Ishikawa (cell line): Measurements from ENCODE around the gene GSS.

Experiments used
- CEBPB ChIP-seq: IDR thresholded peaks from 2 replicates; pipeline ENCODE4 v1.6.1; 2012
- CREB1 ChIP-seq: IDR thresholded peaks from 2 replicates; pipeline ENCODE4 v1.6.1; 2012; ENCODE audit warnings: low read depth
- EGR1 ChIP-seq: IDR thresholded peaks from 2 replicates; pipeline ENCODE4 v1.6.1; 2012
- EP300 ChIP-seq: IDR thresholded peaks from 2 replicates; pipeline ENCODE4 v1.6.1; 2012; ENCODE audit warnings: borderline replicate concordance
- RAD21 ChIP-seq: IDR thresholded peaks from 2 replicates; pipeline ENCODE4 v1.6.1; 2012; ENCODE audit warnings: low read depth
- REST ChIP-seq: IDR thresholded peaks from 2 replicates; pipeline ENCODE4 v1.6.1; 2012; ENCODE audit warnings: low read depth, mild to moderate bottlenecking
- TCF12 ChIP-seq: IDR thresholded peaks from 2 replicates; pipeline ENCODE4 v1.6.1; 2012; ENCODE audit warnings: low read depth
- USF1 ChIP-seq: IDR thresholded peaks from 2 replicates; pipeline ENCODE4 v1.6.1; 2012
- ZBTB7A ChIP-seq: IDR thresholded peaks from 2 replicates; pipeline ENCODE4 v1.6.1; 2012; ENCODE audit warnings: low read depth

GRCh38 chr20:34997774-34998173 is 42.2 kb upstream of the GSS start:
- TF ChIP-seq REST, result no peak
- TF ChIP-seq USF1, result no peak
- TF ChIP-seq CREB1, result no peak
- no peak for TF ChIP-seq EGR1
- TF ChIP-seq EP300, result no peak
- TF ChIP-seq ZBTB7A, result no peak
- TF ChIP-seq CEBPB, result no peak
- no peak for TF ChIP-seq TCF12
- no peak for TF ChIP-seq RAD21
